ENCODE data around the gene RBMS3.

GRCh38 chr3:29349049-29349448 lies 68.2 kb downstream of the RBMS3 start:
- TF ChIP-seq CTCF (conservative IDR thresholded peaks at IDR 0.05; ENCODE audit: low read length): no peak
- no peak for TF ChIP-seq EZH2phosphoT487 (IDR thresholded peaks at IDR 0.05; ENCODE audit: borderline replicate concordance, low read depth, low read length)

All from OCI-LY7 (cell line).